GM12878 (cell line): ENCODE measurements around the gene POLD4. TPM values are rescaled to one million over a fixed set of nuclear protein-coding genes. Genes with fewer than 3 reads are reported as not detected.
A peak's percentile ranks its signal among the peaks of the same experiment; 100 is the strongest.

Experiments
- BCL11A ChIP-seq: IDR thresholded peaks from 2 replicates; pipeline ENCODE4 v1.6.1; 2011; ENCODE audit warnings: low read depth, low read length
- CUX1 ChIP-seq: IDR thresholded peaks from 2 replicates; pipeline ENCODE4 v1.6.1; 2012; ENCODE audit warnings: improper control_type of control experiment, low read depth, low read length; ENCODE audit not compliant: insufficient replicate concordance
- EZH2 ChIP-seq: IDR thresholded peaks from 2 replicates; pipeline ENCODE4 v1.6.1; 2012; ENCODE audit warnings: low read depth, mild to moderate bottlenecking, control low read depth, inconsistent platforms, low read length, borderline replicate concordance; ENCODE audit not compliant: control insufficient read depth
- HCFC1 ChIP-seq: fragments of 150-350 bp; IDR thresholded peaks from 2 replicates; pipeline ENCODE4 v1.6.1; 2014; ENCODE audit warnings: low read length
- PAX5 ChIP-seq: IDR thresholded peaks from 2 replicates; pipeline ENCODE4 v1.6.1; 2011; ENCODE audit warnings: low read depth, low read length, borderline replicate concordance
- POLR2AphosphoS5 ChIP-seq: IDR thresholded peaks from 2 replicates; pipeline ENCODE4 v1.6.1; 2011; ENCODE audit warnings: mild to moderate bottlenecking, low read length, inconsistent platforms
- SKIL ChIP-seq: fragments of 450-650 bp; IDR thresholded peaks from 2 replicates; pipeline ENCODE4 v1.6.1; 2017; ENCODE audit warnings: mild to moderate bottlenecking, low read depth, inconsistent platforms; ENCODE audit not compliant: poor library complexity, severe bottlenecking
- TCF3 ChIP-seq: IDR thresholded peaks from 2 replicates; pipeline ENCODE4 v1.6.1; 2012; ENCODE audit warnings: low read depth, mild to moderate bottlenecking, low read length, borderline replicate concordance; ENCODE audit not compliant: insufficient read depth
- polyA plus RNA-seq, 11 experiments: library from polyadenylated mRNA; depleted of rRNA in 4 of 11; unstranded in 6 of 11; stranded (reverse) in 5 of 11; fragments of >200 nt; fragmentation: Nextera tagmentation in 4 of 11; fragmentation: Illumina TruSeq in 1 of 11; extraction: Ambion mirVana in 4 of 11; extraction: Trizol in 1 of 11; gene quantifications; 1 replicate in 1 of 11; 2 replicates in 10 of 11; pipeline versions ENCODE4 v1.2.1 to v1.2.3, GENCODE V29; 2011 to 2016; ENCODE audit warnings: inconsistent platforms in 2 of 11, missing spikeins in 2 of 11, low read depth in 1 of 11
- total RNA-seq, 4 experiments: library from RNA; depleted of rRNA in 3 of 4; stranded (reverse); fragments of >200 nt in 3 of 4; fragmentation: Illumina TruSeq in 1 of 4; extraction: Trizol in 1 of 4; gene quantifications; 2 replicates each; pipeline versions ENCODE4 v1.2.1 to v1.2.3, GENCODE V29; 2013 to 2021

Gene POLD4
- total and polyA plus RNA-seq, 10 of the 15 experiments (the other 5 are each of a cell fraction or from before 2014, with no cell fraction given) = 8.1 to 176 (median 88.1) TPM

GRCh38 chr11:67356864-67357561 lies 3.7 kb upstream of the POLD4 start (continued):
- TF ChIP-seq SKIL = peak; percentile 66
- TF ChIP-seq EZH2 = no peak
- no peak for TF ChIP-seq POLR2AphosphoS5
- TF ChIP-seq BCL11A = no peak
- TF ChIP-seq TCF3 = peak; percentile 78; the same call in 1 of the 2 replicates
- TF ChIP-seq PAX5 = peak; percentile 25; the same call in 1 of the 2 replicates
- no peak for TF ChIP-seq CUX1
- TF ChIP-seq HCFC1 = no peak
